IMR-90 (cell line): ENCODE measurements around the gene IL10. TPM values are rescaled to one million over a fixed set of nuclear protein-coding genes. Genes with fewer than 3 reads are reported as not detected.

Experiments used
- ATAC-seq: fragments of 200-7000 bp; cut with Tn5 transposase; 2 replicates; pipeline ENCODE4 v1.9.1; 2020; ENCODE audit warnings: low read depth, mild to moderate bottlenecking, moderate library complexity
- BruUV-seq: library from RNA; stranded (reverse); fragments of 400-500 nt; replicated peaks from 2 replicates; lab custom pipeline; 2021; lab: Mats Ljungman, UMichigan
- CTCF ChIA-PET: fragments of 300-600 bp; formaldehyde crosslinking; extraction: SDS; loops from one replicate; lab custom pipeline; 2021; ENCODE audit warnings: antibody characterized with exemption; lab: Yijun Ruan, JAX
- POLR2A ChIA-PET: fragments of 300-600 bp; sonication (Branson Sonifier 250); formaldehyde crosslinking; loops from one replicate; lab custom pipeline; 2022; ENCODE audit warnings: antibody characterized with exemption; ENCODE audit not compliant: unreplicated experiment; lab: Charles Lee
- DNase-seq: peaks from one replicate; pipeline ENCODE4 v3.0.0; 2013
- H2AFZ ChIP-seq: replicated peaks from 2 replicates; pipeline ENCODE3; 2013; ENCODE audit warnings: low read length, mild to moderate bottlenecking; ENCODE audit not compliant: poor library complexity
- H2AK5ac ChIP-seq: 2 replicates; pipeline ENCODE4 v1.6.1; 2013; ENCODE audit warnings: low read depth, low read length, inconsistent platforms
- H2AK9ac ChIP-seq: replicated peaks from 2 replicates; pipeline ENCODE3; 2013; ENCODE audit warnings: mild to moderate bottlenecking, low read depth, low read length, moderate library complexity; ENCODE audit not compliant: poor library complexity
- H2BK120ac ChIP-seq: 2 replicates; pipeline ENCODE4 v1.6.1; 2013; ENCODE audit warnings: low read depth, low read length, inconsistent platforms
- H2BK15ac ChIP-seq: 3 replicates; pipeline ENCODE4 v1.6.1; 2013; ENCODE audit warnings: low read depth, low read length, inconsistent platforms
- H2BK20ac ChIP-seq: 2 replicates; pipeline ENCODE4 v1.6.1; 2013; ENCODE audit warnings: low read depth, mild to moderate bottlenecking, inconsistent platforms, low read length, moderate library complexity
- H2BK5ac ChIP-seq: 2 replicates; pipeline ENCODE4 v1.6.1; 2013; ENCODE audit warnings: mild to moderate bottlenecking, low read depth, low read length, inconsistent platforms; ENCODE audit not compliant: poor library complexity, severe bottlenecking
- H3K14ac ChIP-seq: replicated peaks from 2 replicates; pipeline ENCODE4 v1.6.1; 2013; ENCODE audit warnings: low read depth, low read length, inconsistent platforms
- H3K18ac ChIP-seq: 2 replicates; pipeline ENCODE4 v1.6.1; 2013; ENCODE audit warnings: low read depth, low read length, control low read depth
- H3K23ac ChIP-seq: 2 replicates; pipeline ENCODE4 v1.6.1; 2013; ENCODE audit warnings: low read depth, low read length, inconsistent platforms
- H3K27ac ChIP-seq: 2 replicates; pipeline ENCODE4 v1.5.1; 2013; ENCODE audit warnings: mild to moderate bottlenecking, control low read depth, low read length; ENCODE audit not compliant: insufficient read depth
- H3K27me3 ChIP-seq: 2 replicates; pipeline ENCODE4 v1.6.1; 2013; ENCODE audit warnings: low read length; ENCODE audit not compliant: control insufficient read depth, insufficient read depth
- H3K36me3 ChIP-seq: 2 replicates; pipeline ENCODE4 v1.6.1; 2013; ENCODE audit warnings: low read length, mixed read lengths; ENCODE audit not compliant: control insufficient read depth, insufficient read depth
- H3K4ac ChIP-seq: 2 replicates; pipeline ENCODE4 v1.6.1; 2013; ENCODE audit warnings: low read depth, low read length, inconsistent platforms
- H3K4me1 ChIP-seq: 2 replicates; pipeline ENCODE4 v1.6.1; 2013; ENCODE audit warnings: low read length, mixed read lengths; ENCODE audit not compliant: control insufficient read depth, insufficient read depth
- H3K4me2 ChIP-seq: 2 replicates; pipeline ENCODE4 v1.6.1; 2013; ENCODE audit warnings: low read depth, mild to moderate bottlenecking, control low read depth, low read length, moderate library complexity
- H3K4me3 ChIP-seq: 2 replicates; pipeline ENCODE4 v1.5.1; 2013; ENCODE audit warnings: low read depth, mild to moderate bottlenecking, control low read depth, low read length, moderate library complexity; ENCODE audit not compliant: insufficient read depth
- H3K56ac ChIP-seq: 2 replicates; pipeline ENCODE4 v1.6.1; 2013; ENCODE audit warnings: low read length, inconsistent platforms; ENCODE audit not compliant: insufficient read depth; ENCODE audit errors: extremely low read depth
- H3K79me1 ChIP-seq, 2 experiments: 2 replicates each; pipeline ENCODE4 v1.6.1; 2013; ENCODE audit warnings: low read length in 2 of 2, inconsistent platforms in 1 of 2, low read depth in 1 of 2
- H3K9ac ChIP-seq: 2 replicates; pipeline ENCODE4 v1.6.1; 2013; ENCODE audit warnings: low read depth, low read length, control low read depth
- H3K9me1 ChIP-seq: 2 replicates; pipeline ENCODE4 v1.6.1; 2013; ENCODE audit warnings: low read length, inconsistent platforms; ENCODE audit not compliant: insufficient read depth
- H3K9me3 ChIP-seq: 2 replicates; pipeline ENCODE4 v1.6.1; 2013; ENCODE audit warnings: low read length; ENCODE audit not compliant: control insufficient read depth, insufficient read depth
- H4K20me1 ChIP-seq: 2 replicates; pipeline ENCODE4 v1.6.1; 2013; ENCODE audit warnings: low read length, inconsistent platforms; ENCODE audit not compliant: insufficient read depth
- H4K5ac ChIP-seq: 2 replicates; pipeline ENCODE4 v1.6.1; 2013; ENCODE audit warnings: mild to moderate bottlenecking, low read depth, low read length, control low read depth
- H4K8ac ChIP-seq, 2 experiments: 2 replicates each; pipeline ENCODE4 v1.6.1; 2013; ENCODE audit warnings: low read depth in 2 of 2, low read length in 2 of 2, control low read depth in 1 of 2, inconsistent platforms in 1 of 2
- H4K91ac ChIP-seq: 2 replicates; pipeline ENCODE4 v1.6.1; 2013; ENCODE audit warnings: low read depth, low read length, inconsistent platforms; ENCODE audit not compliant: insufficient read depth
- BHLHE40 ChIP-seq: fragments of 150-350 bp; IDR thresholded peaks from 2 replicates; pipeline ENCODE4 v1.6.1; 2016; ENCODE audit warnings: mild to moderate bottlenecking, low read depth, low read length
- CEBPB ChIP-seq: IDR thresholded peaks from 2 replicates; pipeline ENCODE4 v1.6.1; 2012; ENCODE audit warnings: low read depth, low read length, improper control_type of control experiment
- CHD1 ChIP-seq: IDR thresholded peaks from 2 replicates; pipeline ENCODE4 v1.6.1; 2012; ENCODE audit warnings: low read depth, low read length, improper control_type of control experiment
- CTCF ChIP-seq: conservative IDR thresholded peaks from 2 replicates; pipeline ENCODE4 v1.5.1; 2012; ENCODE audit warnings: mild to moderate bottlenecking, low read depth, low read length, improper control_type of control experiment
- FOS ChIP-seq: fragments of 150-350 bp; IDR thresholded peaks from 2 replicates; pipeline ENCODE4 v1.6.1; 2016; ENCODE audit warnings: low read depth, low read length
- MAFK ChIP-seq: IDR thresholded peaks from 2 replicates; pipeline ENCODE4 v1.6.1; 2012; ENCODE audit warnings: low read depth, low read length, improper control_type of control experiment
- MAZ ChIP-seq: IDR thresholded peaks from 2 replicates; pipeline ENCODE4 v1.6.1; 2012; ENCODE audit warnings: low read depth, mild to moderate bottlenecking, low read length, improper control_type of control experiment, moderate library complexity, borderline replicate concordance
- MXI1 ChIP-seq: IDR thresholded peaks from 2 replicates; pipeline ENCODE4 v1.6.1; 2012; ENCODE audit warnings: low read depth, mild to moderate bottlenecking, low read length, moderate library complexity, borderline replicate concordance
- NFE2L2 ChIP-seq: fragments of 150-350 bp; IDR thresholded peaks from 2 replicates; pipeline ENCODE4 v1.6.1; 2016; ENCODE audit warnings: low read depth, mild to moderate bottlenecking, low read length
- POLR2A ChIP-seq: IDR thresholded peaks from 2 replicates; pipeline ENCODE4 v1.6.1; 2012; ENCODE audit warnings: mild to moderate bottlenecking, low read depth, low read length
- RAD21 ChIP-seq: IDR thresholded peaks from 2 replicates; pipeline ENCODE4 v1.6.1; 2012; ENCODE audit warnings: low read length, improper control_type of control experiment
- RCOR1 ChIP-seq: IDR thresholded peaks from 2 replicates; pipeline ENCODE4 v1.6.1; 2012; ENCODE audit warnings: mild to moderate bottlenecking, low read length, improper control_type of control experiment; ENCODE audit not compliant: insufficient replicate concordance
- RFX5 ChIP-seq: IDR thresholded peaks from 2 replicates; pipeline ENCODE4 v1.8.0; 2012; ENCODE audit warnings: low read depth, mild to moderate bottlenecking, low read length, moderate library complexity
- SMC3 ChIP-seq: fragments of 150-350 bp; IDR thresholded peaks from 2 replicates; pipeline ENCODE4 v1.6.1; 2016; ENCODE audit warnings: low read depth, mild to moderate bottlenecking, antibody characterized with exemption, low read length, moderate library complexity
- whole genome bisulfite sequencing, 2 experiments: methylation state at CpG; one replicate each; pipeline versions ENCODE4 v1.1.5 to v1.1.7; 2013; ENCODE audit warnings: missing lambda C conversion rate in 2 of 2; ENCODE audit not compliant: insufficient read length in 1 of 2; ENCODE audit errors: extremely low coverage in 2 of 2; 5-methylcytosine and 5-hydroxymethylcytosine counted together
- dilution Hi-C: fragments of 300-500 bp; cut with HindIII; formaldehyde crosslinking; loops from one replicate; pipeline ENCODE4 v1.14.3; 2018; ENCODE audit warnings: low sequenced_read_pairs; ENCODE audit not compliant: unreplicated experiment
- in situ Hi-C: fragments of 300-500 bp; cut with MboI; formaldehyde crosslinking; loops from 3 replicates; pipeline ENCODE4 v1.14.3; 2019; ENCODE audit warnings: low sequenced_read_pairs, inconsistent platforms, mixed read lengths
- intact Hi-C: fragments of 100-400 bp; cut with micrococcal nuclease; formaldehyde crosslinking; loops from 2 replicates; pipeline ENCODE4 v1.10.0; 2022
- polyA plus RNA-seq, 3 experiments: library from polyadenylated mRNA; depleted of rRNA; stranded (reverse); fragments of >200 nt; gene quantifications; 2 replicates each; pipeline ENCODE4 v1.2.3, GENCODE V29; 2012; ENCODE audit warnings: low replicate concordance in 1 of 3
- total RNA-seq: library from RNA; depleted of rRNA; stranded (reverse); fragments of >200 nt; gene quantifications from 2 replicates; pipeline ENCODE4 v1.2.3, GENCODE V29; 2012
- TF ChIP-seq, protein P1 (sequence below): fragments of 150-350 bp; IDR thresholded peaks from 2 replicates; pipeline ENCODE4 v1.6.1; 2017; ENCODE audit warnings: mild to moderate bottlenecking, antibody characterized with exemption, low read length, low read depth

The IL10 gene
- total and polyA plus RNA-seq, 2 of the 4 experiments (the other 2 are of a cell fraction) = not detected

- Histone ChIP-seq H3K18ac (no peak overlapping the region), H3K4me2 (no peak overlapping the region), H4K8ac (no peak overlapping the region), H4K5ac (no peak overlapping the region), H3K4me3 (no peak overlapping the region), H3K27ac (no peak overlapping the region), H2BK20ac (no peak overlapping the region), H3K14ac (no peak overlapping the region), H3K4me1 (peaks cover 10% of the 10 kb centered on the region), H3K79me1 (peaks cover 18 to 74% of the 10 kb centered on the region in 2 experiments), H2AFZ (no peak overlapping the region), H2AK9ac (no peak overlapping the region), H3K9me3 (no peaks in the 10 kb centered on the region), H4K91ac (no peak overlapping the region), H3K23ac (no peak overlapping the region), H3K56ac (no peak overlapping the region), H2AK5ac (no peak overlapping the region), H4K20me1 (peaks cover 32% of the 10 kb centered on the region), H3K9me1 (peaks cover 16% of the 10 kb centered on the region), H2BK15ac (no peak overlapping the region), H3K27me3 (no peaks in the 10 kb centered on the region), H2BK5ac (no peak overlapping the region), H2BK120ac (no peak overlapping the region), H3K9ac (no peak overlapping the region), H3K4ac (no peak overlapping the region), H3K36me3 (peaks cover 62% of the 10 kb centered on the region)
- TF ChIP-seq, protein P1, sequence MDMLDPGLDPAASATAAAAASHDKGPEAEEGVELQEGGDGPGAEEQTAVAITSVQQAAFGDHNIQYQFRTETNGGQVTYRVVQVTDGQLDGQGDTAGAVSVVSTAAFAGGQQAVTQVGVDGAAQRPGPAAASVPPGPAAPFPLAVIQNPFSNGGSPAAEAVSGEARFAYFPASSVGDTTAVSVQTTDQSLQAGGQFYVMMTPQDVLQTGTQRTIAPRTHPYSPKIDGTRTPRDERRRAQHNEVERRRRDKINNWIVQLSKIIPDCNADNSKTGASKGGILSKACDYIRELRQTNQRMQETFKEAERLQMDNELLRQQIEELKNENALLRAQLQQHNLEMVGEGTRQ = no peak
- no peak for TF ChIP-seq CEBPB
- TF ChIP-seq POLR2A = no peak
- TF ChIP-seq RAD21 = no peak
- TF ChIP-seq RCOR1 = no peak
- TF ChIP-seq BHLHE40 = no peak
- TF ChIP-seq MAFK = no peak
- no peak for TF ChIP-seq CTCF
- no peak for TF ChIP-seq CHD1
- no peak for TF ChIP-seq SMC3
- no peak for TF ChIP-seq NFE2L2
- no peak for TF ChIP-seq RFX5
- no peak for TF ChIP-seq MXI1
- no peak for TF ChIP-seq MAZ
- no peak for TF ChIP-seq FOS
- DNase-seq (no peak), ATAC-seq (no peak)
- BruUV-seq = TSS peak; percentile 72
- dilution Hi-C loops (no loop called here), intact Hi-C loops (loop anchor here (10.0 kb wide), 1 partner anchor 252 kb away; no protein-coding TSS in a partner anchor), in situ Hi-C loops (no loop called here)
- WGBS, 2 experiments = 100% methylated on average over 3 of the region's 11 CpGs; no CpG with 5 or more reads in 1 of the 2 experiments
- POLR2A ChIA-PET = no interaction called here
- CTCF ChIA-PET = interaction anchor here (2.9 kb wide), 1 partner anchor 179 kb away, joined by 17 read pairs; no protein-coding TSS in a partner anchor
Observed at GRCh38 chr1:206732992-206733391, 39.3 kb downstream of the IL10 start.
